Activated T-cell treated with anti-CD3 and anti-CD28 coated beads for 48 hours (primary cell): ENCODE measurements around the gene FNBP1.

ENCODE experiments used
- DNase-seq: peaks from one replicate; pipeline ENCODE4 v3.0.0-alpha.2; 2020; ENCODE audit warnings: low read depth

The FNBP1 gene

DNA sequence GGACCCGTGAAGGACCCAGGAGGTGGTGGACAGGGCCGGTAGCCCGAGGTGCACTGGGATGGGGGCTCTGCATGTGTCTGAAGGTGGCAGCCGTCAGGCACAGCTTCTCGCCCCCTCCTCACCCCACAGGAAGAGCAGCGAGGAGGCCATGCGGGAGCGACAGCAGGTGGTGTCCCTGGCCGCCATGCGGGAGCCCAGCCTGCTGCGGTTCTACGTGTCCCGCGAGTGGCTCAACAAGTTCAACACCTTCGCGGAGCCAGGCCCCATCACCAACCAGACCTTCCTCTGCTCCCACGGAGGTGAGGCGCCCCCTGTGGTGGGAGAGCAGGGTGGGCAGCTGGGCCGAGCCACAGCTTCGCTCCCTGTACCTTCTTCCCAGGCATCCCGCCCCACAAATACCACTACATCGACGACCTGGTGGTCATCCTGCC is 167.8 kb downstream of the FNBP1 start:
- no peak for DNase-seq

- no peak for DNase-seq
Measured at GRCh38 chr9:129874261-129875101, 168.5 kb downstream of the FNBP1 start.

DNA sequence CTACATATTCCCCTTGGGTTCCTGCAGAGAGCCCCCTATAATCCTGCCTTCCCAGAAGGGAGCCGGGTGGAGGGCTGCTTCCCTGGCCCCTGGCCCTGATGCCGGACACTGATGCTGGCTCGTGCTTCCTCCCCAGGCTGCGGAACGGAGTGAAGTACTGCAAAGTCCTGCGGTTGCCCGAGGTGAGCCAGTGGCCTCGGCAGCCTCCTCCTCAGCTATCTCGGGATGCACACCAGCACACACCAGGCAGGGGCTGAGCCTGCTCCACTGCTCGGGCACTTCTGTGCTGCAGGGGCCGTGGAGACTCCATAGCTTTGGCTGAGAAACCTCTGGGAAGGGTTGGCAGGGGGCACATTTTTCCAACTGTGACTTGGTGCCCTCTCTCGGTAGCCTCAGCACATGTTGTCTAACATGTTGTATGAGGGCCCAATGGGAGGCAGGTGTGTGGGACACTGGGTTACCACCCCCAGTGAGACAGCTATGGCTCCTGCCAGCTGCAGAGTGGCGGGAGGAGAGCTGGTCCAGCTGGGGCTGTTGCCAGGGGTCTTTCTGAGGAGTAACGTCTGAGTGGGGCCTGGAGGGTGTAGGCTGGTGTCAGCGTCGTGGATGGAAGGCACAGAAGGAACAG is 169.3 kb downstream of the FNBP1 start:
- DNase-seq = no peak

DNA sequence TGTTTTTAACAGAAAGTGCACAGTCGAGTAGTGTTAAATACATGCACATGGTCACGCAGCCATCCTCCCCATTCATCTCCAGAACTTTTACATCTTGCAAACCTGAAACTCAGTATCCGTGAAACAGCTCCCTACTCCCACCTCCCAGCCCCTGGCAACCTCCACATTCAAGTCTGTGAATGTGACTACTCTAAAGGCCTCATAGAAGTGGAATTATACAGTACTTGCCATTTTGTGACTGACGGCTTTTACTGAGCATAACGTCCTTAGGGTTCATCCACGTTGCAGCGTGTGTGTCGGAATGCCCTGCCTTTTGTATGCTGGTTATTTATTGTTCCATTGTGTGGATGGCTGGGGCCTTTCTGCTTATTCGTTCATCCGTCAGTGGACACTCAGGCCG is 171.9 kb downstream of the FNBP1 start:
- no peak for DNase-seq

DNA sequence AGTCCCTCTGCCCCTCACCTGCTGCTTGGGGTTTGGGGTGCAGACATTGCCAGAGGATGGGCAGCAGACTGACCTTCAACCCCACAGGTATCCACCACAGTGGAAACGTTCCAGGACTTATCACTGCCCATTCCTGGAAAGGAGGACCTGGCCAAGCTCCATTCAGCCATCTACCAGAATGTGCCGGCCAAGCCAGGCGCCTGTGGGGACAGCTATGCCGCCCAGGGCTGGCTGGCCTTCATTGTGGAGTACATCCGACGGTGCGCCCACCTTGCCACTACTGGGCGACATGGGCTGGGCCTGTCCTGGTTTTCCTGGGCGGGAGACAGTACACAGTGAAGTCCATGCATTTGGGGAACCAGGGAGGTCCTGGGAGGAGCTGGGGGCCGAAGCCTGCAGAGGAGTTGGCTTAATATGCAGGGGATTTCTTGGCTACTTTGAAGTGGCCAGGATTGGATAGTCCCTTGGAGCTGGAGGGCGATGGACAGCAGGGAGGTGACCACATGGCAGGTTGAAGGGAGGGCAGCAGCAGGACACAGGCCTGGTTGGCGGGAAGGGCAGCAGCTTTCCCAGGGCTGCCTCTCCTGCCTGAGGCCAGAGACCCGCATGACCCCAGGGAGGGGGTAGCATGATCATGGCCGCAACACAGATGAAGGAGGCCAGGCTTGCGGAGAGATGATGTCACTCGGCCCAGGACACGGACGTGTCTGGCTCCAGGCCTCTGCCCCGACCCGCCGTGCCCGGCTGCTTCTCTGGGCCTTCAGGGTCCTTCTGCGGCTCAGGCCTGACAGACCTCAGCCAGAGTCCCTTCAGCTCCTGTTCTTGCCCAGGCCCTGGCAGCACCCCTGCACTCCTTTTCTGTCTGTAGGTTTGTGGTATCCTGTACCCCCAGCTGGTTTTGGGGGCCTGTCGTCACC is 173.1 kb downstream of the FNBP1 start:
- no peak for DNase-seq

DNA sequence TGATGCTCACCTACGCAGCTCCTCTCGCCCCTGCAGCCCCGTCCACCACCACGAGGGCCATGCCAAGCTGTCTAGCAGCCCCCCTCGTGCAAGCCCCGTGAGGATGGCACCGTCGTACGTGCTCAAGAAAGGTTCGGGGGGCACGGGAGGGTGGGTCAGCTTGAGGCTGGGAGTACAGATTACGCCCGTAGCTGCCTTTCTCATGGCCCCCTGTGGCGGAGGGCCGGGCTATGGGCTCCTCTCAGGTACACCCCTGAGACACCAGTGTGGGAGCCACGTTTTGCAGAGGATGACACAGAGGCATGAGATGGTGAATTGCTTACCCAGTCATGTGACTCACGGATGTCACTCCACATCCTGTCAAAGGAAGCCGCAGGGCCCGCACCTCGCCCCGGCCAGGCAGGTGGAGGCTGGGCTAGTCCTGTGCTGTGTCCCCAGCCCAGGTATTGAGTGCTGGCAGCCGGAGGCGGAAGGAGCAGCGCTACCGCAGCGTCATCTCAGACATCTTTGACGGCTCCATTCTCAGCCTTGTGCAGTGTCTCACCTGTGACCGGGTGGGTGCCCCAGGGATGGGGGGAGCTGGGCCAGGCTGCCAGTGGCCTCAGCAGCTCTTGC is 174.0 kb downstream of the FNBP1 start:
- peak; percentile 75 for DNase-seq

DNA sequence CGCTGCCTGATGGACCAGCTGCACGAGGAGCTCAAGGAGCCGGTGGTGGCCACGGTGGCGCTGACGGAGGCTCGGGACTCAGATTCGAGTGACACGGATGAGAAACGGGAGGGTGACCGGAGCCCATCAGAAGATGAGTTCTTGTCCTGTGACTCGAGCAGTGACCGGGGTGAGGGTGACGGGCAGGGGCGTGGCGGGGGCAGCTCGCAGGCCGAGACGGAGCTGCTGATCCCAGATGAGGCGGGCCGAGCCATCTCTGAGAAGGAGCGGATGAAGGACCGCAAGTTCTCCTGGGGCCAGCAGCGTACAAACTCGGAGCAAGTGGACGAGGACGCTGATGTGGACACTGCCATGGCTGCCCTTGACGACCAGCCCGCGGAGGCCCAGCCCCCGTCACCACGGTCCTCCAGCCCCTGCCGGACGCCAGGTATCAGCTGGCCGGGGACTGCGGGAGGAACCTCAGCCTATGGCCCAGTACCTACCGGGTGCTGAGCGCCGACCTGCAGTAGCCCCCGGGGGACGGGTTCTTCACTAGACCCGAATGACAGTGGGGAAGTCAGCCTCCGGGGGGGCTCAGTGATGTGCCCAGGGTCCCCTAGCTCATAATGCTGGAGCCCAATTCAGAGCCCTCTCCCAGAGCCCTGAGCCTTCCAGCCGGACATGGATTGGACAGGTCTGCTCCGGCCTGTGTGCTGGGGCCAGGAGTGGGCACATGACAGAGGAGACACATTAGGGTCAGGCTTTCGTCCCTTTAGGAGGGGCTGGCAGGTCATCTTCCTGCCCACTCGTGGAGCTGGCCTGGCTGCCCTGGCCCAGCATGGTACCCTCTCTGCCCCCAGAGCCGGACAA is 174.7 kb downstream of the FNBP1 start:
- no peak for DNase-seq

- DNase-seq = peak; percentile 32
Measured at GRCh38 chr9:129867136-129868022, 175.6 kb downstream of the FNBP1 start.

GRCh38 chr9:129866394-129867135 is 176.4 kb downstream of the FNBP1 start:
- DNase-seq = no peak

- no peak for DNase-seq
Measured at GRCh38 chr9:129865668-129866320, 177.2 kb downstream of the FNBP1 start.

DNA sequence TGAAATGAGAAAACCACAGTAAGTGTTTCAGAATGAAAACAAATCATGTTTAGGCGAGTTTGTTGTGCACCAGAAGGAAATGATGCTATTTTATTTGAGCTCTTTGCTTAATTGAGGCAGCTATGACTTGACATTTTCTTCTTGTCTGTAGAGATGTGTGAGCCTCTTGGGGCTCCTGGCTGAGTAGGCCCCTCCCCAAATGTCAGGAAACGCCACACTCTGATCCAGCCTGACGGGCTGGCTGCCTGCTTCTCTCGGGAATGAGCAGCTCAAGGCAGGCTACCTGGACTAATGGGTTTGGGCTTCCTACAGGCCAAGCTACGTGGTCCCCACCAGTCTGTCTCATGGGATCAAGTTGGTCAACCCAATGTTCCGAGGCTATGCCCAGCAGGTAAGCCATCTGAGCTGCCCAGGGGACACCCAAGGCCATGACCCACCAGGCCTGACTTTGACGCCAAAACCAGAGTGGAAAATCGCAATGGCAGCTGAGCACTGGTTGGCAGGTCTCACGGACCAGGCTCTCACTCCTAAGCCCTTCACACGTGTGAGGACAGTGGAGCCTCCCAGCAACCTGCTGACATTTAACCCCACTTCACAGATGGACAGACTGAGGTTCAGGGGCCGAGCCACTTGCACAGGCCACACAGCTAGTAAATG is 177.9 kb downstream of the FNBP1 start:
- no peak for DNase-seq

GRCh38 chr9:129863059-129863690 is 179.8 kb downstream of the FNBP1 start:
- peak; percentile 66 for DNase-seq

DNA sequence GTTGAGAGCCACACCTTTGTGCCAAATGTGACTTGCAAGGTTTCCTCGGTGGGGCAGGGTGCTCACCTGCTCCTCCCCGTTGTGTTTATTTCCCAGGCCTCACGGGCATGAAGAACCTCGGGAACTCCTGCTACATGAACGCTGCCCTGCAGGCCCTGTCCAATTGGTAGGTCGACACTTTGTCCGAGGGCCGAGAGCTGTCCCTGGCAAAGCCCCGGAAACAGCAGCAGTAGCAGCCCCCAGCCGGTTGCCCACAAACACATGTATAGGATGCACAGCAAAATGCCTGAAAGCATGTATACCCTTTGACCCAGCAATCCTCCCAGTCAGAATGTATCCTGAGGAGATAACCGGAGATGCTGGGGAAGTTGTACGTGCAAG is 181.6 kb downstream of the FNBP1 start:
- no peak for DNase-seq

- no peak for DNase-seq
Measured at GRCh38 chr9:129860653-129861446, 182.1 kb downstream of the FNBP1 start.

- no peak for DNase-seq
Measured at GRCh38 chr9:129858167-129858962, 184.6 kb downstream of the FNBP1 start.

- no peak for DNase-seq
Measured at GRCh38 chr9:129857207-129857606, 185.8 kb downstream of the FNBP1 start.
